ENCODE results near the gene CYP46A1. TPM values are rescaled to one million over a fixed set of nuclear protein-coding genes. Genes with fewer than 3 reads are reported as not detected.
A peak's percentile ranks its signal among the peaks of the same experiment; 100 is the strongest.

CYP46A1 gene
- total RNA-seq, 1 donor from 2014 or later, result 1.1 TPM

- H3K27ac Mint-ChIP-seq, result no peak overlapping the region
These were observed 38.6 kb downstream of the CYP46A1 start for GRCh38 chr14:99722741-99723140.

GRCh38 chr14:99724196-99724891, 40.2 kb downstream of the CYP46A1 start:
- Mint-ChIP-seq H3K9me3 (peaks cover 2% of the 10 kb centered on the region), H3K27ac (no peak overlapping the region), H3K36me3 (no peaks in the 10 kb centered on the region), H3K4me1 (peaks cover 9% of the 10 kb centered on the region), H3K4me3 (no peak overlapping the region), H3K27me3 (ENCODE audit: insufficient read depth, low read depth) (peaks cover 8% of the 10 kb centered on the region)
- Histone ChIP-seq H3K4me3 (no peak overlapping the region), H4K20me1 (ENCODE audit: low read depth) (no peaks in the 10 kb centered on the region), H3K9me3 (ENCODE audit: low read depth) (no peaks in the 10 kb centered on the region), H3K27me3 (no peaks in the 10 kb centered on the region), H3K4me2 (peak overlapping the region; percentile 12), H3K9ac (no peak overlapping the region), H3K79me2 (ENCODE audit: low read depth) (no peaks in the 10 kb centered on the region), H3F3A (ENCODE audit: low read depth) (no peaks in the 10 kb centered on the region), H2AFZ (replicated peaks) (no peak overlapping the region), H3K4me1 (peaks cover 10% of the 10 kb centered on the region), H3K27ac (no peak overlapping the region), H3K36me3 (no peaks in the 10 kb centered on the region)
- TF ChIP-seq EZH2 (IDR thresholded peaks at IDR 0.05), result no peak
- DNase-seq (ENCODE audit: low spot score), result no peak

More at GRCh38 chr14:99722741-99723140, 38.6 kb downstream of the CYP46A1 start:
- Histone ChIP-seq H3K4me2 (no peak overlapping the region), H3K79me2 (ENCODE audit: low read depth) (no peaks in the 10 kb centered on the region), H3K9me3 (ENCODE audit: low read depth) (no peaks in the 10 kb centered on the region), H3K4me3 (no peak overlapping the region), H3K9ac (no peak overlapping the region), H4K20me1 (ENCODE audit: low read depth) (no peaks in the 10 kb centered on the region), H3F3A (ENCODE audit: low read depth) (no peaks in the 10 kb centered on the region), H3K36me3 (no peaks in the 10 kb centered on the region), H3K27me3 (no peaks in the 10 kb centered on the region), H2AFZ (replicated peaks) (no peak overlapping the region), H3K27ac (no peak overlapping the region), H3K4me1 (peaks cover 10% of the 10 kb centered on the region)
- DNase-seq (ENCODE audit: low spot score), result no peak
- H3K27me3 Mint-ChIP-seq (ENCODE audit: insufficient read depth, low read depth), result peaks cover 8% of the 10 kb centered on the region
- peaks cover 15% of the 10 kb centered on the region for H3K4me1 Mint-ChIP-seq
- TF ChIP-seq CTCF (IDR thresholded peaks at IDR 0.05), result no peak
- no peak for TF ChIP-seq EZH2phosphoT487 (IDR thresholded peaks at IDR 0.05)
- no peak for TF ChIP-seq EZH2 (IDR thresholded peaks at IDR 0.05)
- H3K36me3 Mint-ChIP-seq, result peaks cover 2% of the 10 kb centered on the region
- H3K4me3 Mint-ChIP-seq, result no peak overlapping the region
- H3K9me3 Mint-ChIP-seq, result peaks cover 2% of the 10 kb centered on the region

- Histone ChIP-seq H3K4me2 (no peak overlapping the region), H3K27me3 (no peaks in the 10 kb centered on the region), H3K79me2 (ENCODE audit: low read depth) (no peaks in the 10 kb centered on the region), H3K9me3 (ENCODE audit: low read depth) (no peaks in the 10 kb centered on the region), H3K27ac (no peak overlapping the region), H3K4me1 (peaks cover 10% of the 10 kb centered on the region), H4K20me1 (ENCODE audit: low read depth) (no peaks in the 10 kb centered on the region), H3K9ac (no peak overlapping the region), H3F3A (ENCODE audit: low read depth) (no peaks in the 10 kb centered on the region), H3K36me3 (no peaks in the 10 kb centered on the region), H3K4me3 (no peak overlapping the region), H2AFZ (replicated peaks) (no peak overlapping the region)
- no peak overlapping the region for H3K4me3 Mint-ChIP-seq
- H3K36me3 Mint-ChIP-seq, result no peaks in the 10 kb centered on the region
- TF ChIP-seq EZH2phosphoT487 (IDR thresholded peaks at IDR 0.05) (no peak), EZH2 (IDR thresholded peaks at IDR 0.05) (no peak), CTCF (IDR thresholded peaks at IDR 0.05) (no peak)
- DNase-seq (ENCODE audit: low spot score), result no peak
- H3K4me1 Mint-ChIP-seq, result peaks cover 13% of the 10 kb centered on the region
- H3K27ac Mint-ChIP-seq, result no peak overlapping the region
- H3K9me3 Mint-ChIP-seq, result peaks cover 2% of the 10 kb centered on the region
- H3K27me3 Mint-ChIP-seq (ENCODE audit: insufficient read depth, low read depth), result peaks cover 8% of the 10 kb centered on the region
These were observed 41.1 kb downstream of the CYP46A1 start for GRCh38 chr14:99724939-99725773.

Data from neural progenitor cell (in vitro differentiated cells).